HG03039 (cell line): ENCODE data around the gene RASSF5.

Source experiments
- ATAC-seq: cut with Tn5 transposase; IDR thresholded peaks from one replicate; pipeline ENCODE4 v1.9.1; 2021; ENCODE audit warnings: mild to moderate bottlenecking, moderate library complexity; ENCODE audit not compliant: unreplicated experiment

Gene RASSF5

DNA sequence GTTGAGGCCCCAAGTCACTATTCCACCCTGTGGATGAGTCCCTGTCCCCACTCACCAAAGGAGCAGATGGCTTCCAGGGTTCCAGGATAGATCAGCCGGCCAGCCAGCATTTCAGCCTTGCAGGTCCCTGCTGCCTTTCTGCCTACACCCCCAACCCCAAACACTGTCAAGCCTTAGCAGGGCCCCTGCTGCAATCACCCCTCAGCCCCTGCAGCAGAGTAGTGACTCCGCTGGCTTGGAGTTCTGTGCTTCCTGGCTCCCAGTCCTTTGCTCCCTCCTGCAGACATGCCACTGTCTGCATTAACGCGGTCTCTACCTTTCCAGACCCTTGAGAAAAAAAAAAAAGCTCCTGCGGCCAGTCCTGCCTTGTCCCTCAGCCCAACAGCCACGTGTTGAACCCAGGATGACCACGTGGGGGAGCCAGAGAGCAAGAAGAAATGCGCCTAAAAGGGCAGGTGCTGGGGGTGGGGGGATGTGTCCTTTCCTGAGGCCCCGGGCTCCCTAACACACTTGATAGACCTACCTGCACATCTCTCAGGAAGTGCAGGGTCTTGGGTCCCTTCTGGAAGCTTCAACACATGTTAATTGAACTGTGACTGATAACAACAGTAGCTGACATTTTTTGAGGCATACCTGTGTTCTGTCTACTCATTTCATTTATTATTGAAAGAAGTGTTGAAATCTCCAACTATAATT is 37.4 kb downstream of the RASSF5 start:
- ATAC-seq, result no peak

GRCh38 chr1:206545351-206545750 is 38.0 kb downstream of the RASSF5 start:
- no peak for ATAC-seq

DNA sequence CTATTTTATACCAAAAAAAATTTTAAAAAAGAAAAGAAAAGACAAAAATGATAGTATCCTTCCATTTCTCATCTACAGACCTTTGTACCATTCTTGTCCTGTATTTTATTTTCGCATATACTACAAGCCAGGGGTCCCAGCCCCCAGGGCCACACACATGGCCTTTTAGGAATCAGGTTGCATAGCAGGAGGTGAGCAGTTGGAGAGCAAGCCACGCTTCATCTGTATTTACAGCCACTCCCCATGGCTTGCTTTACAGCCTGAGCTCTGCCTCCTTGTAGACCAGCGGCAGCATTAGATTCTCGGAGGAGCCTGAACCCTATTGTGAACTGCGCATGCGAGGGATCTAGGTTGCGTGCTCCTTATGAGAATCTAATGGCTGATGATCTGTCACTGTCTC is 39.8 kb downstream of the RASSF5 start:
- no peak for ATAC-seq

DNA sequence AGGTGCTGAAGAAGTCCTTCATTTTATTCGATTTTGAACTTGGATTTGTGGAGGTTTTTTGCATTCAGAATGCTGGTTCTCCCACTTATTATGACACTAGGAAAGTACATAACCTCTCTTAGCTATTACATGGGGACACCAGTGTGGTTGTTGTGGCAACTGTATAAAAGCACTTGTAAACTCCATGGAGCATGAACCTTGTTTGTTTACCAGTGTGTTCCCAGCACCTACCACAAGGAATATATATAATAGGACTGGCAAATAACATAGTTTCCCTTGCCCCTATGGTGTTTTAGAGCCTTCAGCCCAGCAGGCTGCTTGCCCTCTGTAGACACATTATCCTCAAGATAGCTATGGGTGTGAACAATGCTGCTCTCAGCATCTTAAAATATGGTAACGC is 43.1 kb downstream of the RASSF5 start:
- ATAC-seq, result no peak

DNA sequence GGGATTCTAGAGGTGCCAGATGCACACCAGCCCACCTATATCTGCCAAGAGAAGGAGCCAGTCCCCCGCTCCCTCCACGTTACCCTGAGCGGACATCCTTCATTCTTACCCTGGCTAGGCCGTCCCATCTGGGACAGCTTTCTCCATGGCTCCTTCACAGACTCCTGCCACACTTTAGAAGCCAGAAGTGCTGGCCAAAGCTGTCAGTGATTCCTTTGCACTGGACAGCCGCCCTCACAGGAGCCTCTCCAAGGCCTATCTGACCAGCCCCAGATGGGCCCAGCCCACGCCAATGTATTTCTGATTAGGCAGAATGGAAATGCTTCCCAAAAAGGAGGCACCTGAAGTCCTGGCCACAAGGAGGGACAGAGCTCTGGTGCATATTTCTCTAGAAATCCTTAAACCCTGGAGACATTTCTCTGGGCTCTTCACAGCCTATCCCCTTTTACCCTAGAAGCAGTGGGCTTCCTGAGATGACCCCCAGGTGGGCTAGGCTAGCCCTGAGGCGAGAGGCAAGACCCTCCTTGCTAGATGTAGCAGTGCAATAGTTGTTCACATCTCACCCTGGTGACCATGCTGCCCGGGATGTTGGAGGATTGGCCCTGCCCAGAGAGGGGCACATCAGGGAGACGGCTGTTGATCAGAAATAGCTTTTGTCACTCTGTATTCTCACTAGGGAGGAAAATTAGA is 44.1 kb downstream of the RASSF5 start:
- ATAC-seq, result no peak

- ATAC-seq, result no peak
Observed at GRCh38 chr1:206551986-206552326, 44.6 kb downstream of the RASSF5 start.

GRCh38 chr1:206554211-206554610 is 46.9 kb downstream of the RASSF5 start:
- ATAC-seq, result no peak

GRCh38 chr1:206554701-206555472 is 47.6 kb downstream of the RASSF5 start:
- ATAC-seq, result no peak

DNA sequence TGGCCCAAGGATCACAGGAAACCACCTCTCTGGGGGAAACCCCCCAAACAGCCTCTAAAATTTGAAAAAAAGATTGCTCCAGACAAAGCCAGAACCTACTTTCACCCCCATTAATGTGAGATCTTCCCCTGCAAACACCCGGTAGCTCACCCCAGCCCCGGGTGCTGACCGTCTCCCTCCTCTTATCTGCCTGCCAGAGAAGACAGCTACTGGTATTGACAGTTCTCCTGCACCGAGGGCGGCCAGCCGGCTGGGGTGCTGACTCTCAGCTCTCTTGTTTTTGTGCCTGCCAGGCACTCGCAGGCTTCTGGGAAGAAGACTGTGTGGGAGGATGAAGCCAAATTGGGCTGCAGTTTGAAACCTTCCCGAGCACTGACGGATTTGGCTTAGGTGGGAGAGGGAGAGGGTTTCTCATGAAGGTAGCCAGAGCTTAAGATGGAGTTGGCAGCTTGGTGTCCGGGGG is 48.2 kb downstream of the RASSF5 start:
- ATAC-seq, result no peak

GRCh38 chr1:206556047-206556749 is 48.9 kb downstream of the RASSF5 start:
- ATAC-seq, result no peak

DNA sequence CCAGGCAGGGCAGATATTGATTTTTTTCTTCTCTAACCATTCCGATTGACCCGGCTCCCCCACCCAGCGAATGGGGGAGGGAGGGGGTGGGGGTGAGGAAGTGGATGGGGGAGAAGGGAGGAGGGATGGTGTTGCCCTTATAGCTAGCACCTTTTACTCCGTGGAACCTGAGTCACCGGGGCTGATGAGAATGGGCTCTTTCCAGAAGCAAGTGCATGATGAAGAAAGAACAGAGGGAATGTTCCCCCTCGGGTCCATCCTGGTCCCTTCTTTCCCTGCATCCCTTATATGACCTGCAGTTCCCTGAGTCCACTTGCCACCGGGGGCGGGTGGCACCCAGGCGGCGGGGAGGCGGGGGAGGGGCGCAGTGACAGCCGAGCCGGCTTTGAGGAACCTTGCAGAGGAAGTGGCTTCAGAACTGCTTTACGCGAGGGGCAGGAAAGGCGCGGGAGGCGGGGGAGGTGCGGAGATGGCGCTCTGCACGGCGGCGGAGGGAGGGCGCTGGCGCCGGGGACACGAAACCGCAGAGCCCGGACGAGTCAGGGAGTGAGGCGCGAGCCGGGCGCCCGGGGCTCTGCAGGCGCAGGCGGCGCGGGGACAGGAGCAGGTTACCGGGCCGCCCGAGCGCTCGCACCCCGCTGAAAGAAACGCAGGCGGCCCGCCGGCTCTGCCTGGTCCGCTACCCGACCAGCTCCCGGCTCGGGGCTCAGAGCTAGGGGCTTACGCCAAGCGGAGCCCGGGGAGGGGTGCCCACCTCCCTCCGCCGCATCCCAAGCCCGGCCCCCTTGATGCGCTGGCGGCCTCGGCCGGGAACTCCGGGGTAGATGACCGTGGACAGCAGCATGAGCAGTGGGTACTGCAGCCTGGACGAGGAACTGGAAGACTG is 49.7 kb downstream of the RASSF5 start:
- peak; percentile 63 for ATAC-seq

DNA sequence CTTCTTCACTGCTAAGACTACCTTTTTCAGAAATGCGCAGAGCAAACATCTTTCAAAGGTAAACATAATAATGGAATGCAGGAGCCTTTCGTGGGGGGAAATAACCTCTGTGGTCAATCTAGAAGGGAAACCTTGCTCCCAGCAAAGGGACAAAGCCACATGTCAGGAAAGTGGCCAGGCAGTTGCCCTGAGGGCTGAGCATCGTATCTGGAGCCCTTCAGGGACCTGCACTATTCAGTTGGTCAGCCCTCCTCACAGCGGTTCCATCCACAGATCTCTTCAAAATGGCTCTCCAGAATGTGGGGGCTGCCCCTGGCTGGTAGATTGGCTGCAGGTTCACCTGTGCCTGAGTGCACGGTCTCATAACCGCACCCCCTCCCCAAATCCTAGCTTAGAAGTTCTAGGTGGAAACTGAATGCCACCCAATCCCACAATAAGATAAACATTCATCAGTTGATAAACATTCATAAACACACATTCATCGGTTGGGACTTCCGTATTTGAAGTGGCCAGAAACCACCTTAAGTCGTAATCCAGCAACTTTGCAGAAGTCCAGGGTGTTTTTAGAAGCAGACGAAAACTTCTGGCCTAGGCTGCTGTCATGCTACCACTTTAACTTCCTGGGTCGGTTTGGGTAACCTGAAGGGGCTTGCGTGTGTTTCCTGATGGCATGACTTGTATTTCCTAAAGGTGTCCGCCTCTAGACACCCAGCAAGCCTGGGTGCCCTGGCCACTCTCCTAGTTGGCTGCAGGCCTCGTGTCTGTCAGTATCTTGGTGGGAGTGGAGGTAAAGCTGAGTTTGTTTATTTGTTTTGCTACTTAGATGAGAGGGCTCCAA is 50.5 kb downstream of the RASSF5 start:
- no peak for ATAC-seq

GRCh38 chr1:206558794-206559671 is 51.7 kb downstream of the RASSF5 start:
- ATAC-seq, result no peak

DNA sequence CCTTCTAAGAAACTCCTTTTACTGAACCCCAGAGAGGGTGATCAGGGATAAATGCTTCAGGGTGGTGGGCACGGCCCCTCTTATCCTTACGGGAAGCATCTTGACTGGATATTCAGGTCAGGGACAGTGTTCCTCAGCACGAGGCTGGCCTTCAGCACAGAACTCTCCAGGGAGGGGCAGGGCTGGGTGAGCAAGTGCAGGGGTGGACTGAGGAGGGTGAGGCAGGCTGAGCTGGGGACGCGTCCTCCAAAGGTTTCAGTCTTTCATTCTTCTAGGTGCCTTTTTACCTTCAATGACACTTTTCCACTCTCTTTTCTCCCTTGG is 52.3 kb downstream of the RASSF5 start:
- no peak for ATAC-seq

GRCh38 chr1:206560007-206560716 is 52.8 kb downstream of the RASSF5 start:
- ATAC-seq, result no peak

- peak; percentile 21 for ATAC-seq
Observed at GRCh38 chr1:206563367-206564207, 56.3 kb downstream of the RASSF5 start.

GRCh38 chr1:206565995-206566394 is 58.7 kb downstream of the RASSF5 start:
- ATAC-seq, result no peak
